Adrenal gland (tissue), 12 donors: ENCODE results near the gene ZKSCAN3. TPM values are rescaled to one million over a fixed set of nuclear protein-coding genes. Genes with fewer than 3 reads are reported as not detected.
"Not testable (repeated sequence)": the region's sequence is repeated elsewhere in the genome, so short reads cannot be mapped to it uniquely, and the experiment has no call there.

Experiments
- DNase-seq, 7 donors: peaks; one replicate each; pipeline ENCODE4 v3.0.0-alpha.2; 2019 to 2020
- H3K27ac ChIP-seq, 5 donors: fragments of 200-600 bp; sonication (generic) in 4 of 5; 1 replicate in 3 of 5; 2 replicates in 2 of 5; pipeline versions ENCODE4 v1.5.1 to v1.8.0; 2016 to 2020; ENCODE audit warnings: mild to moderate bottlenecking in 1 of 5
- H3K27me3 ChIP-seq: fragments of 200-600 bp; 2 replicates; pipeline ENCODE4 v1.8.0; 2021
- H3K36me3 ChIP-seq, 2 donors: fragments of 200-600 bp; replicated peaks in 1 of 2; 1 replicate in 1 of 2; 2 replicates in 1 of 2; pipeline versions ENCODE4 v1.5.1 to v1.8.0; 2018 to 2022
- H3K4me1 ChIP-seq, 2 donors: fragments of 200-600 bp; replicated peaks in 1 of 2; 1 replicate in 1 of 2; 2 replicates in 1 of 2; pipeline versions ENCODE4 v1.5.1 to v1.8.0; 2018 to 2021
- H3K4me3 ChIP-seq, 4 donors: fragments of 200-600 bp; sonication (generic) in 3 of 4; one replicate each; pipeline ENCODE4 v1.5.1; 2016 to 2018
- H3K9me3 ChIP-seq, 3 donors: fragments of 200-600 bp; sonication (generic) in 1 of 3; replicated peaks in 1 of 3; 1 replicate in 2 of 3; 2 replicates in 1 of 3; pipeline versions ENCODE4 v1.5.1 to v1.8.0; 2016 to 2021
- CTCF ChIP-seq, 6 experiments: fragments of 450-650 bp in 4 of 6; fragments of 200-600 bp in 2 of 6; sonication (generic) in 1 of 6; IDR thresholded peaks; 1 replicate in 5 of 6; 2 replicates in 1 of 6; pipeline versions ENCODE4 v1.5.1 to v1.8.0; 2016 to 2021; ENCODE audit warnings: antibody characterized with exemption in 6 of 6, mild to moderate bottlenecking in 2 of 6, moderate library complexity in 1 of 6
- POLR2A ChIP-seq, 2 donors: fragments of 450-650 bp; IDR thresholded peaks; one replicate each; pipeline ENCODE4 v1.6.1; 2017; ENCODE audit warnings: antibody characterized with exemption in 2 of 2, mild to moderate bottlenecking in 2 of 2, moderate library complexity in 1 of 2
- WGBS, 4 donors: extraction: QIAGEN DNeasy Blood & Tissue Kit in 2 of 4; methylation state at CpG; one replicate each; pipeline versions ENCODE4 v1.1.5 to v1.1.7; 2013 to 2017; 5-methylcytosine and 5-hydroxymethylcytosine counted together
- intact Hi-C, 2 donors: fragments of 100-400 bp; cut with DNase I; formaldehyde crosslinking; loops; one replicate each; pipeline versions ENCODE4 v1.14.1 to v1.15.0; 2022 to 2023
- polyA plus RNA-seq, 3 donors: library from polyadenylated mRNA; stranded (reverse); fragments of 200-250 nt in 2 of 3; fragments of 350-450 nt in 1 of 3; fragmentation: Illumina TruSeq in 1 of 3; extraction: RNeasy Lipid Tissue Mini Kit (QIAGEN cat#74804) in 1 of 3; gene quantifications; one replicate each; pipeline ENCODE4 v1.2.3, GENCODE V29; 2013 to 2014
- total RNA-seq, 9 donors: library from RNA; depleted of rRNA in 4 of 9; stranded (reverse); fragments of >200 nt in 4 of 9; fragments of 120-200 nt in 1 of 9; fragmentation: NEBNext Ultra II Directional in 1 of 9; extraction: Animal tissue kit (Norgen Biotek cat#: 25700) in 1 of 9; gene quantifications; one replicate each; pipeline versions ENCODE4 v1.1.0 to v1.2.4, GENCODE V29; 2013 to 2023
- donor health status: healthy with polysubstance abuse.
- donor health status: Bipolar disorder and iron deficiency.
- donor health status: DM: yes; HTN: yes; CAD: no.
- donor health status: DM: no; HTN: no; CAD: no.
- donor health status: DM: no; HTN: no; CAD: no.
- donor health status: DM: yes; HTN: yes; CAD: no.

ZKSCAN3 gene
- total and polyA plus RNA-seq, 12 donors = 1.4 to 12.4 (median 5.2) TPM

- no peak overlapping the region for H3K4me3 ChIP-seq
- H3K27ac ChIP-seq = no peak overlapping the region
- TF ChIP-seq CTCF (IDR thresholded peaks at IDR 0.05) = no peak
- TF ChIP-seq POLR2A (IDR thresholded peaks at IDR 0.05) = no peak
- H3K36me3 ChIP-seq = no peaks in the 10 kb centered on the region
- H3K27me3 ChIP-seq = no peaks in the 10 kb centered on the region
- WGBS, 4 donors = 91 to 92% (median 91%) methylated on average over 23 of the region's 23 CpGs
- H3K4me1 ChIP-seq = no peaks in the 10 kb centered on the region
- intact Hi-C loops = no loop called here
- H3K9me3 ChIP-seq = no peaks in the 10 kb centered on the region
- no peak for DNase-seq
Measured at GRCh38 chr6:28312939-28313338, 36.8 kb upstream of the ZKSCAN3 start.

- 53 to 68% (median 60%) methylated on average over 3 of the region's 3 CpGs for WGBS, 4 donors
- no peaks in the 10 kb centered on the region for H3K9me3 ChIP-seq
- H3K4me1 ChIP-seq = no peaks in the 10 kb centered on the region
- H3K27ac ChIP-seq = no peak overlapping the region
- no peak overlapping the region for H3K4me3 ChIP-seq
- intact Hi-C loops = no loop called here
- DNase-seq = peak in 6 of 7 donors; percentile 32 to 63 (median 40)
- TF ChIP-seq CTCF (IDR thresholded peaks at IDR 0.05) (no peak), POLR2A (IDR thresholded peaks at IDR 0.05) (no peak)
- no peaks in the 10 kb centered on the region for H3K27me3 ChIP-seq
- no peaks in the 10 kb centered on the region for H3K36me3 ChIP-seq
Measured at GRCh38 chr6:28315628-28316027, 34.1 kb upstream of the ZKSCAN3 start.

- H3K4me3 ChIP-seq, H3K27ac ChIP-seq, H3K9me3 ChIP-seq, H3K36me3 ChIP-seq, intact Hi-C loops, DNase-seq, H3K27me3 ChIP-seq, H3K4me1 ChIP-seq: not testable (repeated sequence)
- WGBS, 4 donors = 87 to 92% (median 89%) methylated on average over 8 of the region's 8 CpGs
Measured at GRCh38 chr6:28317866-28318265, 31.9 kb upstream of the ZKSCAN3 start.

- no peak for TF ChIP-seq POLR2A (IDR thresholded peaks at IDR 0.05)
- TF ChIP-seq CTCF (IDR thresholded peaks at IDR 0.05) = no peak
- peaks cover 0 to 25% (median 0%) of the 10 kb centered on the region in 3 donors for H3K9me3 ChIP-seq
- no peaks in the 10 kb centered on the region for H3K27me3 ChIP-seq
- no peak overlapping the region for H3K4me3 ChIP-seq
- no peak for DNase-seq
- H3K36me3 ChIP-seq = peaks cover 0 to 12% of the 10 kb centered on the region in 2 donors
- H3K4me1 ChIP-seq = no peaks in the 10 kb centered on the region
- WGBS, 4 donors = 89 to 100% (median 96%) methylated on average over 3 of the region's 3 CpGs
- intact Hi-C loops = no loop called here
- H3K27ac ChIP-seq = no peak overlapping the region
Measured at GRCh38 chr6:28322661-28323060, 27.1 kb upstream of the ZKSCAN3 start.

GRCh38 chr6:28323813-28324424, 25.8 kb upstream of the ZKSCAN3 start:
- H3K4me1 ChIP-seq = no peaks in the 10 kb centered on the region
- peaks cover 0 to 25% (median 0%) of the 10 kb centered on the region in 3 donors for H3K9me3 ChIP-seq
- H3K27me3 ChIP-seq = no peaks in the 10 kb centered on the region
- no peak overlapping the region for H3K27ac ChIP-seq
- no peak for DNase-seq
- H3K4me3 ChIP-seq = no peak overlapping the region
- intact Hi-C loops = no loop called here
- TF ChIP-seq CTCF (IDR thresholded peaks at IDR 0.05) (no peak), POLR2A (IDR thresholded peaks at IDR 0.05) (no peak)
- WGBS, 4 donors = 90 to 100% (median 100%) methylated on average over 1 of the region's 1 CpG
- peaks cover 0 to 12% of the 10 kb centered on the region in 2 donors for H3K36me3 ChIP-seq
